T-cell (primary cell): ENCODE measurements around the gene SLC45A3. TPM values are rescaled to one million over a fixed set of nuclear protein-coding genes. Genes with fewer than 3 reads are reported as not detected.

Experiments used
- ATAC-seq, 4 experiments: fragments of 200-7000 bp in 3 of 4; fragments of 150-1000 bp in 1 of 4; cut with Tn5 transposase; replicated peaks in 1 of 4; 1 replicate in 3 of 4; 2 replicates in 1 of 4; pipeline ENCODE4 v1.10.0; 2021; ENCODE audit warnings: moderate library complexity in 3 of 4, mild to moderate bottlenecking in 2 of 4, moderate number of reproducible peaks in 1 of 4
- CTCF ChIA-PET, 2 donors: fragments of 300-600 bp; sonication (Branson Sonifier 250); formaldehyde crosslinking; loops; one replicate each; lab custom pipeline; 2022; ENCODE audit warnings: antibody characterized with exemption in 2 of 2; lab: Charles Lee
- POLR2A ChIA-PET, 2 donors: fragments of 300-600 bp; sonication (Branson Sonifier 250); formaldehyde crosslinking; loops; one replicate each; lab custom pipeline; 2022; ENCODE audit warnings: antibody characterized with exemption in 2 of 2; lab: Charles Lee
- DNase-seq, 35 experiments: peaks; one replicate each; pipeline versions ENCODE4 v3.0.0 to v3.0.0-alpha.2; 2013 to 2023
- H3K27ac ChIP-seq: one replicate; pipeline ENCODE4 v1.5.1; 2013; ENCODE audit warnings: low read length
- H3K27me3 ChIP-seq, 2 experiments: replicated peaks in 1 of 2; 1 replicate in 1 of 2; 2 replicates in 1 of 2; pipeline versions ENCODE4 v1.6.1 to v1.7.0; 2013; ENCODE audit warnings: low read length in 1 of 2, mixed read lengths in 1 of 2; ENCODE audit not compliant: control insufficient read depth in 2 of 2, insufficient read depth in 2 of 2; ENCODE audit errors: extremely low read depth in 1 of 2
- H3K36me3 ChIP-seq, 2 donors: 1 replicate in 1 of 2; 2 replicates in 1 of 2; pipeline versions ENCODE4 v1.6.1 to v1.7.0; 2013; ENCODE audit warnings: low read length in 1 of 2; ENCODE audit not compliant: control insufficient read depth in 2 of 2, insufficient read depth in 1 of 2; ENCODE audit errors: extremely low read depth in 1 of 2
- H3K4me1 ChIP-seq, 2 experiments: 1 replicate in 1 of 2; 2 replicates in 1 of 2; pipeline versions ENCODE4 v1.6.1 to v1.7.0; 2013; ENCODE audit warnings: low read length in 2 of 2, mixed read lengths in 1 of 2; ENCODE audit not compliant: insufficient read depth in 2 of 2, control insufficient read depth in 1 of 2; ENCODE audit errors: extremely low read depth in 1 of 2
- H3K4me3 ChIP-seq, 2 donors: 1 replicate in 1 of 2; 2 replicates in 1 of 2; pipeline versions ENCODE4 v1.5.1 to v1.7.0; 2013; ENCODE audit warnings: mild to moderate bottlenecking in 2 of 2, low read length in 1 of 2, moderate library complexity in 1 of 2; ENCODE audit not compliant: control insufficient read depth in 1 of 2; ENCODE audit errors: extremely low read depth in 1 of 2
- H3K9me3 ChIP-seq: 2 replicates; pipeline ENCODE4 v1.7.0; 2013
- H3K27ac Mint-ChIP-seq, 2 donors: one replicate each; pipeline ENCODE4 v1.8.0; 2020 to 2021; ENCODE audit warnings: mild to moderate bottlenecking in 2 of 2, mixed read lengths in 2 of 2
- H3K27me3 Mint-ChIP-seq, 2 donors: one replicate each; pipeline ENCODE4 v1.8.0; 2021 to 2022; ENCODE audit warnings: mixed read lengths in 2 of 2
- H3K36me3 Mint-ChIP-seq: one replicate; pipeline ENCODE4 v1.8.0; 2021; ENCODE audit warnings: mixed read lengths
- H3K4me1 Mint-ChIP-seq, 3 donors: one replicate each; pipeline ENCODE4 v1.8.0; 2020 to 2022; ENCODE audit warnings: mixed read lengths in 3 of 3, mild to moderate bottlenecking in 1 of 3
- H3K4me3 Mint-ChIP-seq, 3 donors: one replicate each; pipeline ENCODE4 v1.8.0; 2020 to 2022; ENCODE audit warnings: mild to moderate bottlenecking in 3 of 3, mixed read lengths in 3 of 3, moderate library complexity in 3 of 3
- H3K9me3 Mint-ChIP-seq, 3 donors: one replicate each; pipeline ENCODE4 v1.8.0; 2020 to 2022; ENCODE audit warnings: mixed read lengths in 3 of 3
- WGBS: methylation state at CpG from one replicate; pipeline ENCODE4 v1.1.5; 2013; ENCODE audit warnings: missing lambda C conversion rate; ENCODE audit not compliant: insufficient coverage; 5-methylcytosine and 5-hydroxymethylcytosine counted together
- total RNA-seq, 35 experiments: library from RNA in 6 of 35; stranded (reverse) in 6 of 35; fragments of 120-200 nt in 1 of 35; gene quantifications; one replicate each; pipeline versions ENCODE4 v1.2.1 to v1.2.4 and lab custom pipeline; 2013 to 2026

Gene SLC45A3
- total RNA-seq, 5 donors from 2014 or later (not counting 1 experiment from before 2014, with no cell fraction given), result 0.35 to 2.1 (median 0.75) TPM

DNA sequence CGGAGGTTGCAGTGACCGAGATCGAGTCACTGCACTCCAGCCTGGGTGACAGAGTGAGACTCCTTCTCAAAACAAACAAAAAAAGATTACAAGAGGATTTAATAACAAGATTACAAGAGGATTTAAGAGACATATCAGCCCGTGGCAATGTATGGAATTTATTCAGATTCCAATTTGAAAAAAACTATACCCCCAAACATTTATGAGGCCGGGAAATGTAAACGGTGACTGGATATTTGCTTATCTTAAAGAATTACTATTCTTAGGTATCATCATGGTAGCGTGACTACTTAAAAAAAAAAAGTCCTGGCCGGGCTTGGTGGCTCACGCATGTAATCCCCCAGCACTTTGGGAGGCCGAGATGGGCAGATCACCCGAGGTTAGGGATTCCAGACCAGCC, 27.3 kb downstream of the SLC45A3 start:
- Mint-ChIP-seq H3K4me3 (no peak overlapping the region), H3K36me3 (no peaks in the 10 kb centered on the region), H3K9me3 (no peaks in the 10 kb centered on the region), H3K27me3 (no peaks in the 10 kb centered on the region), H3K4me1 (no peaks in the 10 kb centered on the region), H3K27ac (no peak overlapping the region)
- no peak overlapping the region for H3K4me3 ChIP-seq
- H3K9me3 ChIP-seq, result no peaks in the 10 kb centered on the region
- ATAC-seq, result no peak
- DNase-seq, result no peak
- no peak overlapping the region for H3K27ac ChIP-seq
- H3K36me3 ChIP-seq, result no peaks in the 10 kb centered on the region
- no peaks in the 10 kb centered on the region for H3K4me1 ChIP-seq
- CTCF ChIA-PET, result interaction anchor here (0.7 to 0.8 kb wide), 3 partner anchors 13 to 1013 kb away, joined by 3 to 7 read pairs (median 4); no protein-coding TSS in a partner anchor
- POLR2A ChIA-PET, result no interaction called here
- WGBS, result 100% methylated on average over 1 of the region's 11 CpGs
- peaks cover 0 to 6% of the 10 kb centered on the region in 2 experiments for H3K27me3 ChIP-seq

DNA sequence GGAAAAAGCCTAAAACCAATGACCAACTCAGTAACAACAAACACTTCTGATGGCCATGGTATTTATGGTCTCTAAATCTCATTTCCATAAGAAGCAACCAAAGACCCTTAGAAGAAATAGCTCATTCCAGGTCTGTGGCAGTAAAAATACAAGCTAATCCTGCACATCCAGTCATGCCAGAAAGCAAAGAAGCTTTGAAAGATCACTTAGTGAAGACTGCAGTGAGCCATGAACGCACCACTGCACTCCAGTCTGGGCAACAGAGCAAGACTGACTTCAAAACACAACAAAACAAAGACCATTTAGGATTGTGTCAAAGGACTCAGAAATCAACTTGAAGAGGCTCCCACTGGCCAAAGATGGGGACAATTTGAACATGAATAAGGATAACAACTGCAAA, 30.1 kb downstream of the SLC45A3 start:
- ChIA-PET POLR2A (no interaction called here), CTCF (interaction anchor here in 1 of 2 donors (0.7 kb wide), 2 partner anchors 18 to 421 kb away, joined by 3 read pairs; partner anchors contain the start of gene ELK4)
- H3K4me1 ChIP-seq, result no peaks in the 10 kb centered on the region
- WGBS, result 100% methylated on average over 1 of the region's 1 CpG
- no peak overlapping the region for H3K27ac ChIP-seq
- no peaks in the 10 kb centered on the region for H3K36me3 ChIP-seq
- H3K9me3 ChIP-seq, result no peaks in the 10 kb centered on the region
- H3K9me3 Mint-ChIP-seq, result no peaks in the 10 kb centered on the region
- H3K4me3 Mint-ChIP-seq, result no peak overlapping the region
- no peak for ATAC-seq
- no peak overlapping the region for H3K27ac Mint-ChIP-seq
- no peak overlapping the region for H3K4me3 ChIP-seq
- peaks cover 0 to 7% of the 10 kb centered on the region in 2 experiments for H3K27me3 ChIP-seq
- H3K4me1 Mint-ChIP-seq, result no peaks in the 10 kb centered on the region
- DNase-seq, result no peak
- H3K36me3 Mint-ChIP-seq, result no peaks in the 10 kb centered on the region
- peaks cover 3 to 4% of the 10 kb centered on the region in 2 donors for H3K27me3 Mint-ChIP-seq

DNA sequence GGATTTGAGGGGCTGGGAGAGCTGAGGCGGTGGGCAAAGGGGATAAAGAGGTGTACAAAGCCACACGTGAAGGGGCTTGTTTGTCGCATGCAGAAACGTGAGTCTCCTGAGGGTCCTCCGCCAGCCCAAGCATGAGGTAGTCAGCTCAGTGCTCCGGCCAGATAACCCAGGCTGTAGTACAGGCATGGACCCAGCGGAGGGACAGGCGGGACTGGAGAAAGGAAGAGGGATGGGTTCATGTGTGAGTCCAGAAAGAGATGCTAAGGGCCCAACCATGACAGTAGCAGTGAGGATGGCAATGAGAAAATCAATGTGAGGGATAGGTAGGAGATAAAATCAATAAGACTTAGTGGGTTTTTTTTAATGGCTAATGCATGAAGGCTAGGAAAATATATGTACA, 34.8 kb downstream of the SLC45A3 start:
- ChIA-PET POLR2A (interaction anchor here in 1 of 2 donors (0.8 kb wide), 1 partner anchor 522 kb away, joined by 4 read pairs; no protein-coding TSS in a partner anchor), CTCF (interaction anchor here in 1 of 2 donors (0.8 kb wide), 1 partner anchor 10 kb away, joined by 3 read pairs; no protein-coding TSS in a partner anchor)
- Mint-ChIP-seq H3K27me3 (peaks cover 12 to 18% of the 10 kb centered on the region in 2 donors), H3K36me3 (no peaks in the 10 kb centered on the region), H3K4me1 (no peaks in the 10 kb centered on the region), H3K9me3 (no peaks in the 10 kb centered on the region), H3K27ac (no peak overlapping the region), H3K4me3 (no peak overlapping the region)
- Histone ChIP-seq H3K27ac (no peak overlapping the region), H3K36me3 (no peaks in the 10 kb centered on the region), H3K27me3 (peaks cover 0 to 11% of the 10 kb centered on the region in 2 experiments), H3K4me1 (no peaks in the 10 kb centered on the region), H3K4me3 (no peak overlapping the region), H3K9me3 (no peaks in the 10 kb centered on the region)
- DNase-seq, result no peak
- no peak for ATAC-seq
- 93% methylated on average over 7 of the region's 8 CpGs for WGBS

DNA sequence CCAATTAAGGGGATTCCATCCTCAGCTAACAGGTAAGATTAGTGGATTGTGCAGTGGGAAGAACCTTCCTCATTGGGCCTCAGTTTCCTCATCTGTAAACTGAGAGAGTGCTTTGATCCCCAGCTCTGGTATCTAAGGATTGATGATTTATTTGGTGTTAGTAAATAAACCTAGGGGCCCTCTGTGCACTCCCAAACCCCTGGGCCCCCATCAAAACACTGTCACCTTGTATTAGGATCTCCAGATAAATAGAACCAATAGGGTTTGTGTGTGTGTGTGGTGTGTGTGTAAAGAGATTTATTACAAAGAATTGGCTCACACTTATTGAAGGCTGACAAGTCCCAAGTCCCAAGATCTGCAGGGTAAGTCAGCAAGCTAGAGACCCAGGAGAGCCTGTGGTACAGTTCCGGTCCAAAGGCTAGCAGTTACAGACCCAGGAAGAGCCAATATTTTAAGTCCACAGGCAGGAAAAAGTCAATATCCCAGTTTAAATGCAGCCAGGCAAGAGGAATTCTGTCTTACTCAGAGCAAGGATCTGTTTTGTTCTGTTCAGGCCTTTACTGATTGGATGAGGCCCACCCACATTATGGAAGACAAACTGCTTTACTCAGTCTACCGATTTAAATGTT, 37.5 kb downstream of the SLC45A3 start:
- no peak overlapping the region for H3K4me3 Mint-ChIP-seq

DNA sequence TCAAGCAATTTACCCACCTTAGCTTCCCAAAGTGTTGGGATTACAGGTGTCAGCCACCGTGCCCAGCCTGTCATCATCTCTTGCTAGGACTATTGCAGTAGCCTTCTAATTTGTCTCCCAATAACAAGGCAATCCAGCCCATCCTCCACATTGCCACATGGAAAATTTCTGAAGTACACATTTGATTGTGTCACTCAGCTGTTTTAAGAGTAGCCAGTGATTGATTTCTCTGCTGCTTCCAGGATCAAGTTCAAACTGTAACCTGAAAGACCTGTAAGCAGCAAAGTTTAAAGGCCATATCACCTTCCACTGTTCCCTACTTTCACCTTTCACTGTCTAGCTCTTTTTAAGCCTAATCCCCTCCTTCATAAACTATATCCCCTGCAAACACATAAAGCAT, 40.7 kb downstream of the SLC45A3 start:
- DNase-seq, result no peak
- Histone ChIP-seq H3K9me3 (no peaks in the 10 kb centered on the region), H3K36me3 (no peaks in the 10 kb centered on the region), H3K4me3 (no peak overlapping the region), H3K27me3 (peaks cover 0 to 4% of the 10 kb centered on the region in 2 experiments), H3K4me1 (no peaks in the 10 kb centered on the region), H3K27ac (no peak overlapping the region)
- ChIA-PET POLR2A (no interaction called here), CTCF (interaction anchor here in 1 of 2 donors (0.5 to 1.1 kb wide), 2 partner anchors 14 to 48 kb away, joined by 3 to 10 read pairs; no protein-coding TSS in a partner anchor)
- no peaks in the 10 kb centered on the region for H3K36me3 Mint-ChIP-seq
- ATAC-seq, result no peak
- peaks cover 0 to 2% (median 0%) of the 10 kb centered on the region in 3 donors for H3K4me1 Mint-ChIP-seq
- H3K27ac Mint-ChIP-seq, result no peak overlapping the region
- H3K4me3 Mint-ChIP-seq, result no peak overlapping the region
- H3K27me3 Mint-ChIP-seq, result peaks cover 12 to 20% of the 10 kb centered on the region in 2 donors
- H3K9me3 Mint-ChIP-seq, result no peaks in the 10 kb centered on the region
- WGBS, result no CpG with 5 or more reads among the region's 1 CpG

More for the DNA sequence above, 37.5 kb downstream of the SLC45A3 start:
- ATAC-seq (no peak), DNase-seq (no peak)
- POLR2A ChIA-PET, result no interaction called here
- Histone ChIP-seq H3K27ac (no peak overlapping the region), H3K4me1 (no peaks in the 10 kb centered on the region), H3K36me3 (no peaks in the 10 kb centered on the region), H3K9me3 (no peaks in the 10 kb centered on the region), H3K4me3 (no peak overlapping the region), H3K27me3 (peaks cover 0 to 11% of the 10 kb centered on the region in 2 experiments)
- H3K27me3 Mint-ChIP-seq, result peaks cover 20 to 21% of the 10 kb centered on the region in 2 donors
- no peak overlapping the region for H3K27ac Mint-ChIP-seq
- no peaks in the 10 kb centered on the region for H3K4me1 Mint-ChIP-seq
- CTCF ChIA-PET, result interaction anchor here in 1 of 2 donors (1.3 kb wide), 1 partner anchor 11 kb away, joined by 4 read pairs; the partner anchor contains the start of gene ELK4
- WGBS, result 100% methylated on average over 1 of the region's 2 CpGs
- H3K9me3 Mint-ChIP-seq, result no peaks in the 10 kb centered on the region
- H3K36me3 Mint-ChIP-seq, result no peaks in the 10 kb centered on the region

DNA sequence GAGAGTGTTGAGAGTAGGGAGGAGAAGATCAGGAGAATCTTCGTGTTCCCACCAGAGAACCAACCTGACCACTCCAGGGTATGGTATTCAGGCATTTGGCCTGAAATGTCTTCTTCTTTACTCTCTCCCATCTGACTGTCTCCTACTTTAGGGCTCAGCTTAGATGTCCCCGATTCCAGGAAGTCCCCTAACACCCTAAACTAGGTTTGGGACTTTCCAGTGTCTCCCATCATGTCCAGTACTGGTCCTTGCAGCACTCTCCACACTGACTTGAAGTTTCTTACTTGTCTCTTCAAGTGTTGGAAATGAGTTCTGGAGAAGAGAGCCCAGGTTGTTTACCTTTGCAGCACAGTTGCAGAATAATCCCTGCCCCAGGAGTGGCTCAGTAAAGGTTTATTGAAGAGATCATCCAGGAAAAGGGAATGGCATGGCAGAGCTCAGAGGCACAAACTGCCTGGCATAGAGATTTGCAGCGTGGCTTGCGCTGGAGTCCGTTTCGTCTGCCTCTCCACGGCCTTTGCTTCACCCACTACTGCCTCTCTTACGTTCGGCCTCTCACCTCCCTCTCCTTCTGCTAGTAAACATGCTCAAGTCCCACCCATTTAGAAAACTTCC, 42.3 kb downstream of the SLC45A3 start:
- CTCF ChIA-PET, result interaction anchor here in 1 of 2 donors (0.9 kb wide), 1 partner anchor 20 kb away, joined by 3 read pairs; no protein-coding TSS in a partner anchor
- Mint-ChIP-seq H3K4me1 (peaks cover 0 to 2% (median 0%) of the 10 kb centered on the region in 3 donors), H3K36me3 (no peaks in the 10 kb centered on the region), H3K27ac (no peak overlapping the region), H3K27me3 (peaks cover 8 to 16% of the 10 kb centered on the region in 2 donors), H3K4me3 (no peak overlapping the region), H3K9me3 (no peaks in the 10 kb centered on the region)
- no peak for ATAC-seq
- Histone ChIP-seq H3K9me3 (no peaks in the 10 kb centered on the region), H3K4me1 (peaks cover 0 to under 1% of the 10 kb centered on the region in 2 experiments), H3K27ac (no peak overlapping the region), H3K4me3 (no peak overlapping the region), H3K27me3 (peaks cover 0 to 4% of the 10 kb centered on the region in 2 experiments), H3K36me3 (no peaks in the 10 kb centered on the region)
- POLR2A ChIA-PET, result no interaction called here
- DNase-seq, result no peak
- WGBS, result 96% methylated on average over 6 of the region's 9 CpGs
